ENCODE results near the gene ORC4. TPM values are rescaled to one million over a fixed set of nuclear protein-coding genes. Genes with fewer than 3 reads are reported as not detected.
"Not testable (repeated sequence)": the region's sequence is repeated elsewhere in the genome, so short reads cannot be mapped to it uniquely, and the experiment has no call there.

Gene ORC4
- total RNA-seq, 1 donor, result 22.4 TPM

- peaks cover 9% of the 10 kb centered on the region for H4K20me1 ChIP-seq (ENCODE audit: insufficient read depth, low read length)
- H3K4me2 ChIP-seq (ENCODE audit: insufficient read depth, low read length), result no peak overlapping the region
- TF ChIP-seq, protein P1, sequence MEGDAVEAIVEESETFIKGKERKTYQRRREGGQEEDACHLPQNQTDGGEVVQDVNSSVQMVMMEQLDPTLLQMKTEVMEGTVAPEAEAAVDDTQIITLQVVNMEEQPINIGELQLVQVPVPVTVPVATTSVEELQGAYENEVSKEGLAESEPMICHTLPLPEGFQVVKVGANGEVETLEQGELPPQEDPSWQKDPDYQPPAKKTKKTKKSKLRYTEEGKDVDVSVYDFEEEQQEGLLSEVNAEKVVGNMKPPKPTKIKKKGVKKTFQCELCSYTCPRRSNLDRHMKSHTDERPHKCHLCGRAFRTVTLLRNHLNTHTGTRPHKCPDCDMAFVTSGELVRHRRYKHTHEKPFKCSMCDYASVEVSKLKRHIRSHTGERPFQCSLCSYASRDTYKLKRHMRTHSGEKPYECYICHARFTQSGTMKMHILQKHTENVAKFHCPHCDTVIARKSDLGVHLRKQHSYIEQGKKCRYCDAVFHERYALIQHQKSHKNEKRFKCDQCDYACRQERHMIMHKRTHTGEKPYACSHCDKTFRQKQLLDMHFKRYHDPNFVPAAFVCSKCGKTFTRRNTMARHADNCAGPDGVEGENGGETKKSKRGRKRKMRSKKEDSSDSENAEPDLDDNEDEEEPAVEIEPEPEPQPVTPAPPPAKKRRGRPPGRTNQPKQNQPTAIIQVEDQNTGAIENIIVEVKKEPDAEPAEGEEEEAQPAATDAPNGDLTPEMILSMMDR (IDR thresholded peaks at IDR 0.05; ENCODE audit: extremely low read depth, low read depth, low read length), result no peak
- peaks cover 76% of the 10 kb centered on the region for H3K79me2 ChIP-seq (ENCODE audit: insufficient read depth, low read length)
- no peak overlapping the region for H3K27ac ChIP-seq (ENCODE audit: low read depth, low read length)
- no peak for DNase-seq (ENCODE audit: insufficient read length, low spot score, missing footprints)
- H3K27me3 ChIP-seq (ENCODE audit: insufficient read depth, low read length), result no peaks in the 10 kb centered on the region
- no peaks in the 10 kb centered on the region for H3K4me1 ChIP-seq (ENCODE audit: insufficient read depth, low read length)
- no peak overlapping the region for H3K4me3 ChIP-seq (ENCODE audit: insufficient read depth, low read length)
- H3K36me3 ChIP-seq (ENCODE audit: insufficient read depth, low read length), result no peaks in the 10 kb centered on the region
- no peaks in the 10 kb centered on the region for H3K9me3 ChIP-seq (ENCODE audit: low read depth, low read length)
- H2AFZ ChIP-seq (ENCODE audit: low read length), result no peak overlapping the region
Observed at GRCh38 chr2:148007219-148007900, 13.2 kb downstream of the ORC4 start.

- Histone ChIP-seq H3K79me2 (ENCODE audit: insufficient read depth, low read length) (peaks cover 72% of the 10 kb centered on the region), H4K20me1 (ENCODE audit: insufficient read depth, low read length) (peaks cover 9% of the 10 kb centered on the region), H3K27me3 (ENCODE audit: insufficient read depth, low read length) (no peaks in the 10 kb centered on the region), H3K27ac (ENCODE audit: low read depth, low read length) (no peak overlapping the region), H3K4me3 (ENCODE audit: insufficient read depth, low read length) (no peak overlapping the region), H3K4me2 (ENCODE audit: insufficient read depth, low read length) (no peak overlapping the region), H3K9me3 (ENCODE audit: low read depth, low read length) (no peaks in the 10 kb centered on the region), H3K36me3 (ENCODE audit: insufficient read depth, low read length) (no peaks in the 10 kb centered on the region), H2AFZ (ENCODE audit: low read length) (no peak overlapping the region), H3K4me1 (ENCODE audit: insufficient read depth, low read length) (no peaks in the 10 kb centered on the region)
- no peak for DNase-seq (ENCODE audit: insufficient read length, low spot score, missing footprints)
- TF ChIP-seq, protein P1 (IDR thresholded peaks at IDR 0.05; ENCODE audit: extremely low read depth, low read depth, low read length), result no peak
Observed at GRCh38 chr2:148006249-148007007, 14.1 kb downstream of the ORC4 start.

DNA sequence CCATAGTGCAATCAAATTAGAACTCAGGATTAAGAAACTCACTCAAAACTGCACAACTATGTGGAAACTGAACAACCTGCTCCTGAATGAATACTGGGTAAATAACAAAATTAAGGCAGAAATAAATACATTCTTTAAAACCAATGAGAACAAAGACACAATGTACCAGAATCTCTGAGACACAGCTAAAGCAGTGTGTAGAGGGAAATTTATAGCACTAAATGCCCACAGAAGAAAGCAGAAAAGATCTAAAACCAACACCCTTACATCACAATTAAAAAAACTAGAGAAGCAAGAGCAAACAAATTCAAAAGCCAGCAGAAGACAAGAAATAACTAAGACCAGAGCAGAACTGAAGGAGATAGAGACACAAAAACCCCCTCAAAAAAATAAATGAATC is 18.1 kb downstream of the ORC4 start:
- H2AFZ ChIP-seq (ENCODE audit: low read length); DNase-seq (ENCODE audit: insufficient read length, low spot score, missing footprints); H3K27me3 ChIP-seq (ENCODE audit: insufficient read depth, low read length); H3K9me3 ChIP-seq (ENCODE audit: low read depth, low read length); H3K4me1 ChIP-seq (ENCODE audit: insufficient read depth, low read length); H3K4me3 ChIP-seq (ENCODE audit: insufficient read depth, low read length); H3K4me2 ChIP-seq (ENCODE audit: insufficient read depth, low read length); H3K27ac ChIP-seq (ENCODE audit: low read depth, low read length); H4K20me1 ChIP-seq (ENCODE audit: insufficient read depth, low read length); H3K36me3 ChIP-seq (ENCODE audit: insufficient read depth, low read length): not testable (repeated sequence)
- peaks cover 62% of the 10 kb centered on the region for H3K79me2 ChIP-seq (ENCODE audit: insufficient read depth, low read length)

DNA sequence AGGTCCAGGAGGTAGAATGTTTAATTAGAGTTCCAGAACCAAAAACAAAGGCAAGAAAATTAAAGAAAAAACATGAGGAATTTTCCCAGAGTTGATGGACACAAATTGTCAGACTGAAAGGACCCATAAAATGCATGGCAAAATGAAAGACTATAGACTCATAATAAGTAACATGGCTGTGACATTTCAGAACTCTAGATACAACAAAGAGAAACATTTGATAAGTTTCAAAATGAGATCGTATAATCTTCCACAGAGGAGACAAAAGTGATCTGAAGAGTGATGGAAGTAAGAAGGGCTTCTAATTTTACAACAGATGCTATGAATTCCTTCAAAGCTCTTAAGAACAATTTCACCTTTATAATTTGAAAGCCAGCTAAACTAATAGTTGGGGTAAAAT is 20.4 kb downstream of the ORC4 start:
- Histone ChIP-seq H3K9me3 (ENCODE audit: low read depth, low read length) (no peaks in the 10 kb centered on the region), H3K4me1 (ENCODE audit: insufficient read depth, low read length) (no peaks in the 10 kb centered on the region), H3K36me3 (ENCODE audit: insufficient read depth, low read length) (no peaks in the 10 kb centered on the region), H2AFZ (ENCODE audit: low read length) (no peak overlapping the region), H3K4me3 (ENCODE audit: insufficient read depth, low read length) (no peak overlapping the region), H3K27me3 (ENCODE audit: insufficient read depth, low read length) (no peaks in the 10 kb centered on the region), H3K4me2 (ENCODE audit: insufficient read depth, low read length) (no peak overlapping the region), H4K20me1 (ENCODE audit: insufficient read depth, low read length) (peaks cover 3% of the 10 kb centered on the region), H3K79me2 (ENCODE audit: insufficient read depth, low read length) (peaks cover 58% of the 10 kb centered on the region), H3K27ac (ENCODE audit: low read depth, low read length) (no peak overlapping the region)
- TF ChIP-seq, protein P1 (IDR thresholded peaks at IDR 0.05; ENCODE audit: extremely low read depth, low read depth, low read length), result no peak
- no peak for DNase-seq (ENCODE audit: insufficient read length, low spot score, missing footprints)
